GM12875 (cell line): Measurements from ENCODE around the gene APBB2.

Experiments
- H3K4me3 ChIP-seq: one replicate; pipeline ENCODE4 v1.5.1; 2011; ENCODE audit warnings: low read depth, low read length, control low read depth
- CTCF ChIP-seq: IDR thresholded peaks from 2 replicates; pipeline ENCODE4 v1.5.1; 2011; ENCODE audit warnings: low read depth, mild to moderate bottlenecking, control low read depth, inconsistent platforms, low read length, moderate library complexity, borderline replicate concordance; ENCODE audit not compliant: insufficient read depth

The APBB2 gene

DNA sequence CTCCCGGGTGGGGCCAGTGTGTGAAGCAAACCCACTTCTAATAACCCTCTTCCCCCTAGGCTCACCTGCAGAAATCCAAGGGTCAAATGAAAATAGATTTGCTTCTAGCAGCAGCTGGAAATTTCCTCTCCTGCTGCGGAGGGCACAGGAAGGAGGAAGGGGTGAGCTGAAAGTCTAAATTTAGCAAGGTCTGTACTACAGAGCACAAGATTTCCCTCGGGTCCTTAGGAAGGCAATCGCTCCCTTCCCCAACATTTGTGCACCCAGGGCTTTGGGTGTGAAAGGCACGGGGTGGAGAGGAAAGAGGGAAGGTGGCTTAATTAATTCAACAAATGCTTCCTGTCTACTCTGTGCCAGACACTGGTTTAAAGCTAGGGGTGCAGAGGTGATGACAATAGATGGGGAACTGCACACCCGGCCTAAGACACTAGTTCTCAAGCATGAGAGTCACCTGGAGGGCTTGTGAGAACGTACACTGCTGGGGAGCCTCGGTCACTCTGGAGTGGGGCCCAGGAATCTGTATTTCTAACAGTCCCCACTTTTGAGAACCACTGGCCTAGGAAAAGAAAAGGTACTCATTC, 260.2 kb downstream of the APBB2 start:
- no peak overlapping the region for H3K4me3 ChIP-seq
- no peak for TF ChIP-seq CTCF

GRCh38 chr4:40953283-40954087, 260.9 kb downstream of the APBB2 start:
- no peak for TF ChIP-seq CTCF
- H3K4me3 ChIP-seq = no peak overlapping the region

DNA sequence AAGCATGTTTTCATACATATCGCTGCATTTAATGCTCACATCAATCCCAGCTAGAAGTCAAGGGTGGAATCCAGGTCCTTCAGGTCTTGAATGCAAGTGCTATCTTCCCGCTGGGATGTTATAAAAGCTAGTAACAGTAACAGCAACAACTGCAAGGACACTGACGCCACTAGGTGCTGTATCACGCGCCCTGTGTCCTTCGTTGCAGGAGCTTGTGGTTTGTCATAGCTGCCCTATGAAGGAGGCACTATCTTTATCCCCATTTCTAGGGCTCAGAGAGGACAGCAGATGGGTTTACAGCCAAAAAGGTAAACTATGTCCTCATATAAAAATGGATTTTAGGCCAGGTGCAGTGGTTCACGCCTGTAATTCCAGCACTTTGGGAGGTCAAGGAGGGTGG, 261.7 kb downstream of the APBB2 start:
- no peak for TF ChIP-seq CTCF
- H3K4me3 ChIP-seq = no peak overlapping the region

DNA sequence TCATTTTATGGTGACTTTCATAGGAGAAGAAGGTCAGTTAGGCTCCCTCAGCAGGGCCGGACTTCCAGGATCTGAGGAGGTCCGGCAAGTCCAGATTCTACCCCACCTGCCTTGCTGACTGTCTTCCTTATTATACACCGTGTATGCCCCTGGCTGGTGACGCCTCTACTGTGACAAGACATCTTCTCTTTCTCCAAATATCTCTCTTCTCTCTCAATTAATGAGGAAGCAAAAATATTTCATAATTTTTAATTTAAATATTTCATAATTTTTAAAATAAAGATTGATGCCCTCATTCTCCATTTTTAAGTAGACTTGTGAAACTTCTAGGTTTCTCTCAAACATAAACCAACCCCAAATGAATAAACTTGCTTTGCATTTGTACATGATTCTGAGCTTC, 262.1 kb downstream of the APBB2 start:
- H3K4me3 ChIP-seq = no peak overlapping the region
- no peak for TF ChIP-seq CTCF

- no peak for TF ChIP-seq CTCF
- H3K4me3 ChIP-seq = no peak overlapping the region
Measured at GRCh38 chr4:40951026-40951425, 263.3 kb downstream of the APBB2 start.

DNA sequence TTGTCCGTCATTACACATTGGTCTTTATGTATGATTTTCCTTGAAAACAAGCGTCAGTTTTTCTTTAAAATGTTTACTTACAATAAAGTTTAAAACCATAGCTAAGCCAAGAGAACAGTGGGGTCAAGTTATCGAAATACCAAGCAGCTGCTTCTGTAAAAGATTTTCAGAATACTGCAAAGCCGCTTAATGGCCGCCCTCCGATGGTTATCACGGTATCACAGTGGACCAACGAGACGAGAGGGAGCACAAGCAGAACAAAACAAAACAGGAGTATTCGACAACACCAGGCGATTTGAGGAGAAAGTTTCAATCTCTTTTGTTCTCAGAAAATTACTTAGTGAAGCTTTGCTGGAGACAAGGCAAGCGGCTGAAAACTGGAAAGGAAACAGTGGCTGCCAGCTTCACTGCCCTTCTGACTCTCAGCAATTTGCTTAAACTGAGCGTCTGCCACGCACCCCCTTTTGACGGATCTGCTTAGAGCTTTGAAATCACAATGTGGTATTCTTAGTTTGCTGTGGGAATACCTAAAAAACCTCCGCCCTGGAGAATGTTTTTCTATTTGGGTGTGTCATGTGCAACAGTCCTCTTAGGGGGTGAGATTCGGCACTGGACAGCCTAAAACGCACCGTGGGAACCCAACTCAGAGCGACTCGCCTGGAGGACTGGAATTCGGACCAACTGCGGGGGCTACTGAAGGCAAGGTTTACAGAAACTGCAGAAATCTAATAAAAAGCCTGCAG, 264.8 kb downstream of the APBB2 start:
- no peak for TF ChIP-seq CTCF
- H3K4me3 ChIP-seq = no peak overlapping the region
